HG03066 (cell line): ENCODE measurements around the gene ANKS6.
A peak's percentile ranks its signal among the peaks of the same experiment; 100 is the strongest.

Experiments
- ATAC-seq: cut with Tn5 transposase; IDR thresholded peaks from one replicate; pipeline ENCODE4 v1.9.1; 2021; ENCODE audit warnings: low read depth; ENCODE audit not compliant: unreplicated experiment

The ANKS6 gene

GRCh38 chr9:98818764-98819163, 22.4 kb upstream of the ANKS6 start:
- ATAC-seq = no peak

DNA sequence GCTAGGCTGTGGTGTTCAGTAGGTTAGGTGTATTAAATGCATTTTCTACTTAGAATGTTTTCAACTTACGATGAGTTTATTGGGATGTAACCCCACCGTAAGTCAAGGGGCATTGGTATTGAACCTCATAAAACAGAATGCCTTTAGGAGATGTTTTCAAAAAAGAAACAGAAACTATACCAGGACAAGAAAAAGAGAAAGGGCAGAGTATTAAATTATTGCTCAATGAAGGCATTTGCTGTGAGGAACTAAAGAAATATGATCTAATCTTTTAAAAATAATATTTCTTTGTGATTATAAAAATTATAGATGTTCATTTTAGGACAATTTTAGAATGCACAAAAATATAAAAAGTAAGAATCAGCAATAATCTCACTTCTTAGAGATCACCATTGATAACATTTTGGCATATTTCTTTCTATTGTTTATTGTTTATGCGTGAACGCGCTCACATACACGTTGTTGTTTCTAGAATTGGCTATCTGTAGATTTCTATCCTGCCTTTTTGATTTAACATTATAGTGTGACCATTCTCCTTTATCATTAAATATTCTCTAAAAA, 19.1 kb upstream of the ANKS6 start:
- no peak for ATAC-seq

GRCh38 chr9:98811051-98811650, 14.8 kb upstream of the ANKS6 start:
- no peak for ATAC-seq

GRCh38 chr9:98810102-98810842, 13.9 kb upstream of the ANKS6 start:
- ATAC-seq = no peak

GRCh38 chr9:98809311-98810101, 13.2 kb upstream of the ANKS6 start:
- ATAC-seq = no peak

GRCh38 chr9:98808875-98809274, 12.5 kb upstream of the ANKS6 start:
- ATAC-seq = no peak

- no peak for ATAC-seq
Observed at GRCh38 chr9:98808411-98808815, 12.1 kb upstream of the ANKS6 start.

- no peak for ATAC-seq
Observed at GRCh38 chr9:98807814-98808195, 11.4 kb upstream of the ANKS6 start.

DNA sequence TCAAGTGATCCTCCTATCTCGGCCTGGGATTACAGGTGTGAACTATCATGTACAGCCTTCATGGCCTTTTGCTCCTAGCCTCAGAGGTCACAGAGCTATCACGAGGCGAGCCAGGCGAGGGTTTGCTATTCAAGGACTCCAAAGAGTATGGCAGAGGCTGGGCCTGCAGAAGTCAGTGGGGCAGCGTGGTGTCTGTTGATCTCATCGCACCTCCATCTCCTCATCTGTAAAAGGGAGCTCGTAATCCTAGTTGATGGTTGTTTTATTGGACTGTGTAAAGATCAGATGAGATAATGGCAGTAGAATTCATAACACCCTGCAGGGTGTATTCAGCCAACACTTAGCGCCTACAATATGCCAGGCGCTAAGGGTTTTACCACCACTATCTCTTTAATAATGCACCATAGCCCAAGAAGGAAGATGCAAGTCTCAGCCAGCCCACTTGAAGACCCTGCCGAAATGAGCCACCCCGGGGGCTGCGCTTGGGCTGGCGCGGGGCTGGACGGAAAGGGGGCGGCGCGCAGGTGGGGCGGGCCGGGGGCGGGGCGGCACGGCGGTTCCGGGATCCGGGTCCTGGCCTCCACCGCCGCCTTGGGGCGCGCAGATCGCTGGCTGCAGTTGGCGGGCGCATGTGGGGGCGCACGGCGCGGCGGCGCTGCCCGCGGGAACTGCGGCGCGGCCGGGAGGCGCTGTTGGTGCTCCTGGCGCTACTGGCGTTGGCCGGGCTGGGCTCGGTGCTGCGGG, 10.9 kb upstream of the ANKS6 start, which contains the start of gene GALNT12:
Gene GALNT12, plus strand, starts transcription at position 601 of the 744 bp plus-strand sequence. Its CDS starts 29 bp downstream, at position 630.
- ATAC-seq = no peak

- ATAC-seq = no peak
Observed at GRCh38 chr9:98806394-98807035, 10.2 kb upstream of the ANKS6 start.

DNA sequence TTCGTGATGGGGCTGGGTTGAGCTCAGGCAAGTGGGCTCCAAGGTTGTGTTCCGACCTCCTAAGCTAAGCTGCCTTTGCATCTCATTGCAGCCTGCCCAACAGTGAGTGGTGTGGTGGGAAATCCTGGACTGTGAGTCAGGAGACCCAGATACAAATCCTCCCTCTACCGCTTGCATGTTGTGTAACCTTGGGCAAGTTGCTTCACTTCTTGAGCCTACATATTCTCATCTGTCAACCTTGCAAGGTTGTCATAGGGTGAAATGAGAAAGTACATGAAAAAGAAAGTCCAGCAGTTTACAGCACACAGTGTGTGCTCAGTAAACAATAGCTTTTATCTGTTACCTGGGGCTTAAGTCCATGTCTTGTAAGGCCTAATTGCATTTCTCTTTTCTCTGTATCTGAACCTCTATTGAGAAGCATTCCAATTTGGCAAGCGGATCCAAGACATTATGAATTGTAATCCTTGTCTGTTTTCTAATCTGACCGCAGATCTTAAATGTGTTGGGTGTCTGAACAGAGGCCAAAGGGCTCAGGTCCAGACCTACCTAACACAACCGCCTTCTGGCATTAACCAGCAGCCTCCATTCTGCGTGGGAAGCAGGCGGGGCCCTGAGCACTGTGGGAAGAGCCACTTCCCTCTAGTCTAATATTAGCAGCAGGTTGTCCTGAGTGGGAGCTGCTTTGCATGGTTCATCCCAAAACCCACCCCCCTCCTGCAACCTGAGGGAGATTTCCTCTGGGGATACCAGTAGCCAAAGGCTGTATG, 9.3 kb upstream of the ANKS6 start:
- no peak for ATAC-seq

DNA sequence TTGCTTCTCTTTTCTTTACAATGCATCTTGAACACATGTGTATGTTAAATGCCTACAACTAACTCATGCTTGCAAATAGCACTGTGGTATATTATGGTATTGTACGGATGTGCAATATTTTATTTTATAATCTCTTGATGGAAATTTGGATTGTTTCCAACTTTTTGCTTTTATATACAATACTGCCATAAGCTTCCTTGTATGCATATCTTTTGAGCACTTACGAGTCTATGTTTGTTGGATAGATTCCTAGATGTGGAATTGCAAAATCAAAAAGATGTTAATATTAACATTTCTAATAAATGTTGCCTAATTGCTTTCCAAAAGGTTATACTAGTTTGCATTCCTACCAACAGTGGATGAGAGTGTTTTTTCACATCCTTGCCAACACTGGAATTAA, 7.7 kb upstream of the ANKS6 start:
- ATAC-seq = no peak

DNA sequence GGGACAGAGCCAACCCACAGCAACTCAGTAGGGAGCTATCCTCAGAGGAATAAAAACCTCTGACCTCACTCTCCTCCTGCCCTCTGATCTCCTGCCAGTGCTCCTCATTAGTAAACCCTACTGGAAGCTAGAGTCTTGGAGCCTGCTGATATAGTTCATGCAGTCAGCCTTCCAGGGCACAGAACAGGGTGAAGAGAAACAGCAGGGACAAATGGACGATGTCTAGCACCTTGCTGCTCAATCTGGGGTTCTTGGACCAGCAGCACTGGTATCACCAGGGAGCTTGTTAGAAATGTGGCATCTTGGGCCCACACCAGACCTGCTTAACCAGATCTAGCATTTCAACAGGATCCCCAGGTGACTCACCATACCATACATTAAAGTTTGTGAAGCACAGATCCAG, 5.6 kb upstream of the ANKS6 start:
- no peak for ATAC-seq

DNA sequence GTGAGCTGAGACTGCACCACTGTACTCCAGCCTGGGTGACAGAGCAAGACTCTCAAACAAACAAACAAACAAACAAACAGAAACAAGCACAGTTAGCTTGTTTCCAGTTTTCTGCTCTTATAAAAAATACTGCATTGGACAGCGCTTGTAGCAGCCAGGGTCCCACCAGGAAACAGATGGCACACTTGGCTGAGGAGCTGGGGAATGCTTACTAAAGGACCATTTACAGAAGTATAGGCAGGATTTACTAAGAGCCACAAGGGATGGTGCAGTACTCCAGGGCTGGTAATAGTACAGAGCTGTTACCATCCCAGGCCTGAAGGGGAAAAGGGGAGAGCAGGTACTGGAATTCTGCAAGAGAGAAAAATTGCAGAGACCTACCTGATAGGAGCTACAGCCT, 5.2 kb upstream of the ANKS6 start:
- ATAC-seq = no peak

DNA sequence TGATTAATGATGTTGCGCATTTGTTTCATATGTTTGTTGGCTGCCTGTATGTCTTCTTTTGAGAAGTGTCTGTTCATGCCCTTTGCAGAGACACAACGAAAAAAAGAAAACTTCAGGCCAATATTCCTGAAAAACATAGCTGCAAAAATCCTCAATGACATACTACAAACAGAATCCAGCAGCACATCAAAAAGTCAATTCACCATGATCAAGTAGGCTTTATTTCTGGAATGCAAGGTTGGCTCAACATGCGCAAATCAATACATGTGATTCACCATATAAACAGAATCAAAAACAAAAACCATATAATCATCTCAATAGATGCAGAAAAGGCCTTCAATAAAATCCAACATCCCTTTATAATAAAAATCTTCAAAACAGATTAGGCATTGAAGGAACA, 1.9 kb upstream of the ANKS6 start:
- no peak for ATAC-seq

DNA sequence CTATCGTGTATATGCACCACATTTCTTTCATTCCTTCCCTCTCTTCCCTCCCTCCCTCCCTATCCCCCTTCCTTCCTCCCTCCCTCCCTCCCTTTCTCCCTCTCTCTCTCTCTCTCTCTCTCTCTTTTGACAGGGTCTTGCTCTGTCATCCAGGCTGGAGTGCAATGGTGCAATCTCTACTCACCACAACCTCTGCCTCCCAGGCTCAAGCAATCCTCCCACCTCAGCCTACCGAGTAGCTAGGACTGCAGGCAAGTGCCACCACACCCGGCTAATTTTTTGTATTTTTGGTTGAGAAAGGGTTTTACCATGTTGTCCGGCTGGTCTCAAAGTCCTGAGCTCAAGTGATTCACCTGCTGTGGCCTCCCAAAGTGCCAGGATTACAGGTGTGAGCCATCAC, 1.1 kb upstream of the ANKS6 start:
- ATAC-seq = no peak

DNA sequence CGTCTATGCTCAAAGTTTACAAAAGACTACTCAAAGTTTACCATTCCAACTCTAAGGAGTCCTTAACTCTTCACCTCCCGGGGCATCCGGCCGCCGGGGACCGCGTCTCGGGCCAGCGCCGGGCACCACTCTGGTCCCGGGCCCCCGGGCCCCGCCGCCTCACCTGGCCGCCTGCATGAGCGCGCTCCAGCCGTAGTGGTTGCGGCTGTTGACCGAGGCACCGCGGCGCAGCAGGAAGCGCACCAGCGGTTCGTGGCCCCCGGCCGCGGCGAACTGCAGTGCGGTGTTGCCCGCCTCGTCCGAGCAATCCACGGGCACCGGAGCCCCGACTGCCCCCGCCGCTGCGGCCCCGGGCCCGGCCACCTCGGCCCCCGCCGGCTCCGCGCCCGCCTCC, 388 bp downstream of the ANKS6 start:
- peak; percentile 42 for ATAC-seq

DNA sequence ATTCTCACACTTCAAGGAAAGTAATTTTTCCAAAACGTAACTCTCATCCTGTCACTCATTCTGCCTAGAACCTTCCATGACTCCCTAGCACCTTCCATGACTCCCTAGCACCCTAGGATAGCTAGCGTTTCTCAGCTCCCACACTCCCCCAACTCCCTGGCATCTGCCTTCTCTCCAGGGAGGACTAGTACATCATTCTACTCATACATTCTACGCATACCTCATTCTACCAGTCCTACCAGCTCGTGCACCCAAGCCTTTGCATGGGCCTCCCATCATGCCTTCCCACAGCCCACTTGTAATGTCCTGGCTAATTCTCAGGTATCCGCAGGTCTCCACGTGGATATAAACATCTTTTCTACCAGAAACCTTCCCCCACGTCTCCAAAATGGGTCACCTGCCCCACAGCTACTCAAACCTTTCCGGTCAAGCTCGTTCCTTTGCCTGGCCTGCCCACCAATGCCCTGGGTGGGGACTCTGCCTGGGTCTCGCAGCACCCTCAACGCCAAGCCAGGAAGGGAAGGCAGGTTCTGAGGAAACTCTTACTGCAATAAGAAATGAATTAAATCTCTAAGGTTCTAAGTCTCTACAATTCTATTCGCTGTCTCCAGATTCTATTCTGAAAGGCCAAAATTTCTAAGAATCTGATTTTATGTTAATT, 930 bp downstream of the ANKS6 start:
- no peak for ATAC-seq

- no peak for ATAC-seq
Observed at GRCh38 chr9:98794802-98795201, 1.6 kb downstream of the ANKS6 start.
